Prostate gland (tissue), 2 donors: ENCODE measurements around the gene TMEM250. TPM values are rescaled to one million over a fixed set of nuclear protein-coding genes. Genes with fewer than 3 reads are reported as not detected.

Experiments used
- DNase-seq: peaks from one replicate; pipeline ENCODE4 v3.0.0-alpha.2; 2019; ENCODE audit warnings: low spot score
- H3K27ac ChIP-seq, 2 donors: fragments of 200-600 bp; sonication (generic); 2 replicates each; pipeline ENCODE4 v1.5.1; 2017 to 2019
- H3K27me3 ChIP-seq: fragments of 200-600 bp; sonication (generic); replicated peaks from 2 replicates; pipeline ENCODE4 v1.5.1; 2019; ENCODE audit not compliant: insufficient read depth
- H3K36me3 ChIP-seq, 2 donors: fragments of 200-600 bp; sonication (generic); 1 replicate in 1 of 2; 2 replicates in 1 of 2; pipeline versions ENCODE4 v1.5.1 to v1.8.1; 2017 to 2019
- H3K4me1 ChIP-seq: fragments of 200-600 bp; sonication (generic); replicated peaks from 2 replicates; pipeline ENCODE4 v1.5.1; 2019
- H3K4me3 ChIP-seq, 2 donors: fragments of 200-600 bp; sonication (generic); 2 replicates each; pipeline ENCODE4 v1.5.1; 2017 to 2019
- H3K9me3 ChIP-seq: fragments of 200-600 bp; sonication (generic); 2 replicates; pipeline ENCODE4 v1.5.1; 2017
- POLR2A ChIP-seq: fragments of 450-650 bp; IDR thresholded peaks from one replicate; pipeline ENCODE4 v1.6.1; 2016; ENCODE audit warnings: antibody characterized with exemption, mild to moderate bottlenecking
- POLR2AphosphoS5 ChIP-seq: sonication (generic); formaldehyde crosslinking; IDR thresholded peaks from one replicate; pipeline ENCODE4 v1.6.1; 2017; ENCODE audit warnings: antibody characterized with exemption
- WGBS: methylation state at CpG from one replicate; pipeline ENCODE4 v1.1.5; 2018; 5-methylcytosine and 5-hydroxymethylcytosine counted together
- intact Hi-C: fragments of 100-400 bp; cut with DNase I; formaldehyde crosslinking; loops from one replicate; pipeline ENCODE4 v1.14.2; 2022
- total RNA-seq, 2 donors: library from RNA; depleted of rRNA; stranded (reverse); fragments of >200 nt; gene quantifications; one replicate each; pipeline ENCODE4 v1.1.0, GENCODE V29; 2016
- TF ChIP-seq, protein P1 (sequence below), 4 experiments: fragments of 200-600 bp in 2 of 4; fragments of 450-650 bp in 2 of 4; sonication (generic) in 2 of 4; IDR thresholded peaks; 1 replicate in 3 of 4; 2 replicates in 1 of 4; pipeline ENCODE4 v1.5.1; 2016 to 2019; ENCODE audit warnings: antibody characterized with exemption in 4 of 4, mild to moderate bottlenecking in 2 of 4, moderate library complexity in 2 of 4

TMEM250 gene, protein sequence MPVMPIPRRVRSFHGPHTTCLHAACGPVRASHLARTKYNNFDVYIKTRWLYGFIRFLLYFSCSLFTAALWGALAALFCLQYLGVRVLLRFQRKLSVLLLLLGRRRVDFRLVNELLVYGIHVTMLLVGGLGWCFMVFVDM
- total RNA-seq = 10 to 100 TPM; 44.7 to 65.1 TPM

DNA sequence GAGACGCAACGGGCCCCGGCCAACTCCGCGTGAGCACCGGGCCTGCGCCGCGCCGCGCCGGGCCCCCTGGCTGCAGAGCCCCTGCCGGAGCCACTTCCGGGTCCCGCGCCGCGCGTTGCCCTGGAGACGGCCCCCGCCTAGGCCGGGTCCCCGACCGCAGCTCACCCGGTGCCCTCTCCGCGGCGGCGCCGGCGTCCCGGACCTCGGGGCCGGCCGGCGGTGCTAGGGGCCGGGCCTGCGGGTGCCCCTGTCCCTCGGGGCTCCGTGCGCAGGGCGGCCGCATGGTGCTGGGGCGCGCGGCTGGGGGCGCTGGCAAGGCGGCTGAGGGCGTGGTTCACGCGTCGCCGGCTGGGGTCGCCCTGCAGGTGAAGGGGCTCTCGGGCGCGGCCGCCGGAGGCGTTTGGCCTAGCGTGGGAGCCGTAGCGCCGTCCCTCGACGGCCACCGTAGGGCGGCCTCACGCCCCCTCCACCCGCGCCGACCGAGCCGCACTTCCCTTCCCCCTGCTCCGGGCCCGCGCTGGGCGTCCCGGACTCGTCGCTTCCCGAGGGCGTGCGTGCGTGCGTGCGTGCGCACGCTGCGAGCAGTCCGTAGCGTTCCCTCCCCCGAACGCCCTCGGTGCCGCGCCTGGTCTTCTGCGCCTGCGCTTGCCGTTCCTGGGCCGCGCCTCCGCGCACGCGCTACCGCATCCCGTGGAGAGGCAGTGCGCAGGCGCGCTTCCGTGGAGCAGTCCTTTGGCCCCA, at the start of gene TMEM250:
Gene TMEM250 (minus strand): TSS at position 556 of the 741 bp plus-strand sequence. CDS start 1,975 bp downstream, outside the sequence.
- peak; percentile 92 for DNase-seq
- Histone ChIP-seq H3K36me3 (peaks cover 0 to 9% of the 10 kb centered on the region in 2 donors), H3K27me3 (no peaks in the 10 kb centered on the region), H3K9me3 (no peaks in the 10 kb centered on the region), H3K4me3 (peak within 1 kb of the TSS; percentile 76 to 90), H3K4me1 (no peaks in the 10 kb centered on the region), H3K27ac (peak within 1 kb of the TSS; percentile 88 to 96)
- WGBS = under 1% methylated on average over 79 of the region's 112 CpGs
- TF ChIP-seq, protein P1, sequence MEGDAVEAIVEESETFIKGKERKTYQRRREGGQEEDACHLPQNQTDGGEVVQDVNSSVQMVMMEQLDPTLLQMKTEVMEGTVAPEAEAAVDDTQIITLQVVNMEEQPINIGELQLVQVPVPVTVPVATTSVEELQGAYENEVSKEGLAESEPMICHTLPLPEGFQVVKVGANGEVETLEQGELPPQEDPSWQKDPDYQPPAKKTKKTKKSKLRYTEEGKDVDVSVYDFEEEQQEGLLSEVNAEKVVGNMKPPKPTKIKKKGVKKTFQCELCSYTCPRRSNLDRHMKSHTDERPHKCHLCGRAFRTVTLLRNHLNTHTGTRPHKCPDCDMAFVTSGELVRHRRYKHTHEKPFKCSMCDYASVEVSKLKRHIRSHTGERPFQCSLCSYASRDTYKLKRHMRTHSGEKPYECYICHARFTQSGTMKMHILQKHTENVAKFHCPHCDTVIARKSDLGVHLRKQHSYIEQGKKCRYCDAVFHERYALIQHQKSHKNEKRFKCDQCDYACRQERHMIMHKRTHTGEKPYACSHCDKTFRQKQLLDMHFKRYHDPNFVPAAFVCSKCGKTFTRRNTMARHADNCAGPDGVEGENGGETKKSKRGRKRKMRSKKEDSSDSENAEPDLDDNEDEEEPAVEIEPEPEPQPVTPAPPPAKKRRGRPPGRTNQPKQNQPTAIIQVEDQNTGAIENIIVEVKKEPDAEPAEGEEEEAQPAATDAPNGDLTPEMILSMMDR (IDR thresholded peaks at IDR 0.05) = peak in 2 of 4 experiments; percentile 48 to 49
- TF ChIP-seq POLR2AphosphoS5 (peak; percentile 92), POLR2A (peak; percentile 90)
- intact Hi-C loops = no loop called here

DNA sequence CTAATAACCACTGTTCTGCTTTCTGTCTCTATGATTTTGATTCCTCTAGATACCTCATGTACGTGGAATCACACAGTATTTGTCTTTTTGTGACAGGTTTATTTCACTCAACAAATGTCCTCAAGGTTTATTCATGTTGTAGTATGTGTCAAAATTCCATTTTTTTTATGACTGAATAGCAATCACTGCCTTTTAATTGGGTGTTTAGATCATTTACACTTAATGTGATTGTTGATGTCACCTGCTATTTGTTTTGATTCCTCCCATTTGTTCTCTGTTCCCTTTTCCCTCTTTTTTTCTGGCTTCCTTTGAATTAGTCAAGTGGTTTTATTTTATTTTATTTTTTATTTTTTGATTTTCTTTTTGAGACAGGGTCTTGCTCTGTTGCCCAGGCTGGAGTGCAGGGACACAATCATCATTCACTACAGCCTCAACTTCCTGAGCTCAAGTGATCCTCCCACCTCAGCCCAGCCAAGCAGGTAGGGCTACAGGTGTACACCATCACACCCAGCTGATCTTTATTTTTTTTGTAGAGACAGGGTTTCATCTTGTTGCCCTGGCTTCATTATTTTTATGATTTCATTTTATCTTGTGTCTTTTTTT, 44.7 kb upstream of the TMEM250 start:
- intact Hi-C loops = no loop called here
- TF ChIP-seq, protein P1 (IDR thresholded peaks at IDR 0.05) = no peak
- no peak for TF ChIP-seq POLR2AphosphoS5
- no peak for TF ChIP-seq POLR2A

DNA sequence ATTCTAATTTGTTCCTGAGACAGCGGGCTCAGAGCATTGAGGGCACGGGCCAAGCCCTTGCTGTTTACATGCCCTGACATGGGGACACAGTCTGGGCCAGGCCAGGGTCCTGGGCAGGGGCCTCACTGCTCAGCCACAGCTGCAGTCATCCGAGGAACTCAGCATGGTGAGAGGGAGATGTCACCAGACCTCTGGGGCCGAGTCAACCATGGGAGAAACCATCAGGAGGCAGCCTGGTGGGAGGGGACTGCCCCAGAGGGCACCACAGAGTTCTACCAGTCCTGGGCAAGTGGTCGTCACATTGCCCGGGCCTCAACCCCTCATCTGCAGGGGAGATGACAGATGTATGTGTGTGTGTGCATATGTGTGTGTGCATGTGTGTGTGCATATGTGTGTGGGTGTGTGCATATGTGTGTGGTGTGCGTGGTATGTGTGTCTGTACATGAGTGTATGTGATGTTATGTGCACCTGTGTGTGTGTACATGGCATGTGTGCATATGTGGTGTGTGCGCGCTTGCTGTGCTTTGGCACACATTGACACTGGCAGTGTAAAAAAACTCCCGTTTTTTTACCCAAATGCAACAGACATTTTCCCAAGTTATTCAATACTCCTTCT, 42.4 kb upstream of the TMEM250 start:
- 78% methylated on average over 10 of the region's 10 CpGs for WGBS

More for the DNA sequence above, 44.7 kb upstream of the TMEM250 start:
- Histone ChIP-seq H3K4me3 (no peak overlapping the region), H3K27me3 (no peaks in the 10 kb centered on the region), H3K4me1 (no peaks in the 10 kb centered on the region), H3K27ac (no peak overlapping the region), H3K9me3 (no peaks in the 10 kb centered on the region), H3K36me3 (no peaks in the 10 kb centered on the region)
- DNase-seq = no peak
- 42% methylated on average over 1 of the region's 1 CpG for WGBS

DNA sequence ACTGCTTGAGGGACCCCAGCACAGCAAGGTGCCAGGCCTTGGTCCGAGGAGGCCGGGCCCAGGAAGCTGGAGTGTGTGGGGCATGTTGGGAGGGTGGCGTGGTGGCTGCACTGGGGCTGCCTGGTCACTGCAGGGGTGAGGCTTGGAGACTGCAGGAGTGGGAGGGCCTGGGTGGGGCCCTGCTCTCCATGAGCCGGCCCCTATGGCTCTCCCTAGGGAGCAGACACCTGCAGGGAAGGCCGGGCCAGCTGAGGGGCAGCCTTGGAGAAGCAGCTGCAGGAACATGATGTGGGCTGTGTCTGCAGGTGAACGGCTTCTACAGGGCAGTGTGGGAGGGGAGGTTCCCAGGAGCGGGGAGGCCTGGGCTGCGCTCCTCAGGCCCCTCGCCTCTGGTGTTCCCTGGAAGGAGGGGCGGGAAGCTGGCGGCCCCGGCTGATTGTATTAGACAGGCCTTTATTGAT, 41.7 kb upstream of the TMEM250 start:
- Histone ChIP-seq H3K27ac (no peak overlapping the region), H3K27me3 (peaks cover 9% of the 10 kb centered on the region), H3K36me3 (no peaks in the 10 kb centered on the region), H3K9me3 (no peaks in the 10 kb centered on the region), H3K4me3 (no peak overlapping the region), H3K4me1 (no peaks in the 10 kb centered on the region)
- intact Hi-C loops = no loop called here
- DNase-seq = no peak
- no peak for TF ChIP-seq POLR2A
- TF ChIP-seq, protein P1 (IDR thresholded peaks at IDR 0.05) = no peak
- no peak for TF ChIP-seq POLR2AphosphoS5
- 76% methylated on average over 11 of the region's 12 CpGs for WGBS

More for the DNA sequence above, 42.4 kb upstream of the TMEM250 start:
- H3K4me1 ChIP-seq = no peaks in the 10 kb centered on the region
- no peak for TF ChIP-seq POLR2A
- TF ChIP-seq, protein P1 (IDR thresholded peaks at IDR 0.05) = no peak
- no peak for TF ChIP-seq POLR2AphosphoS5
- no peaks in the 10 kb centered on the region for H3K9me3 ChIP-seq
- H3K27ac ChIP-seq = no peak overlapping the region
- DNase-seq = no peak
- intact Hi-C loops = no loop called here
- no peaks in the 10 kb centered on the region for H3K36me3 ChIP-seq
- no peak overlapping the region for H3K4me3 ChIP-seq
- peaks cover 6% of the 10 kb centered on the region for H3K27me3 ChIP-seq
